Activated CD8-positive, alpha-beta T cell treated with anti-CD3 and anti-CD28 coated beads for 36 hours (primary cell): ENCODE results near the gene TCEA2. TPM values are rescaled to one million over a fixed set of nuclear protein-coding genes. Genes with fewer than 3 reads are reported as not detected.
A peak's percentile ranks its signal among the peaks of the same experiment; 100 is the strongest.

Source experiments
- ATAC-seq: fragments of 200-7000 bp; cut with Tn5 transposase; one replicate; pipeline ENCODE4 v1.10.0; 2021; ENCODE audit warnings: mild to moderate bottlenecking, moderate library complexity
- CTCF ChIA-PET: fragments of 350-600 bp; sonication (Branson Sonifier 250); formaldehyde crosslinking; loops from one replicate; lab custom pipeline; 2021; ENCODE audit warnings: antibody characterized with exemption; lab: Charles Lee
- POLR2A ChIA-PET: fragments of 350-600 bp; sonication (Branson Sonifier 250); formaldehyde crosslinking; loops from one replicate; lab custom pipeline; 2021; ENCODE audit warnings: antibody characterized with exemption; lab: Charles Lee
- DNase-seq: peaks from one replicate; pipeline ENCODE4 v3.0.0-alpha.2; 2020
- H3K27ac Mint-ChIP-seq: one replicate; pipeline ENCODE4 v1.8.0; 2021; ENCODE audit warnings: mild to moderate bottlenecking, mixed read lengths
- H3K27me3 Mint-ChIP-seq: one replicate; pipeline ENCODE4 v1.8.0; 2021; ENCODE audit warnings: mixed read lengths
- H3K36me3 Mint-ChIP-seq: one replicate; pipeline ENCODE4 v1.8.0; 2021; ENCODE audit warnings: low read depth, mixed read lengths
- H3K4me1 Mint-ChIP-seq: one replicate; pipeline ENCODE4 v1.8.0; 2021; ENCODE audit warnings: low read depth, mixed read lengths
- H3K4me3 Mint-ChIP-seq: one replicate; pipeline ENCODE4 v1.8.0; 2021; ENCODE audit warnings: mild to moderate bottlenecking, moderate library complexity, mixed read lengths
- H3K9me3 Mint-ChIP-seq: one replicate; pipeline ENCODE4 v1.8.0; 2021; ENCODE audit warnings: mixed read lengths
- intact Hi-C: fragments of 100-400 bp; cut with micrococcal nuclease; formaldehyde crosslinking; loops from one replicate; pipeline ENCODE4 v1.10.0; 2022
- total RNA-seq, 2 experiments: library from RNA; stranded (reverse); gene quantifications; one replicate each; pipeline ENCODE4 v1.2.3, GENCODE V29; 2021
- TF ChIP-seq, protein P1 (sequence below): fragments of 200-600 bp; IDR thresholded peaks from one replicate; pipeline ENCODE4 v1.8.0; 2022; ENCODE audit warnings: antibody characterized with exemption, mild to moderate bottlenecking

The TCEA2 gene
- total RNA-seq, 2 experiments from 2014 or later, result 30.0 to 33.0 TPM

DNA sequence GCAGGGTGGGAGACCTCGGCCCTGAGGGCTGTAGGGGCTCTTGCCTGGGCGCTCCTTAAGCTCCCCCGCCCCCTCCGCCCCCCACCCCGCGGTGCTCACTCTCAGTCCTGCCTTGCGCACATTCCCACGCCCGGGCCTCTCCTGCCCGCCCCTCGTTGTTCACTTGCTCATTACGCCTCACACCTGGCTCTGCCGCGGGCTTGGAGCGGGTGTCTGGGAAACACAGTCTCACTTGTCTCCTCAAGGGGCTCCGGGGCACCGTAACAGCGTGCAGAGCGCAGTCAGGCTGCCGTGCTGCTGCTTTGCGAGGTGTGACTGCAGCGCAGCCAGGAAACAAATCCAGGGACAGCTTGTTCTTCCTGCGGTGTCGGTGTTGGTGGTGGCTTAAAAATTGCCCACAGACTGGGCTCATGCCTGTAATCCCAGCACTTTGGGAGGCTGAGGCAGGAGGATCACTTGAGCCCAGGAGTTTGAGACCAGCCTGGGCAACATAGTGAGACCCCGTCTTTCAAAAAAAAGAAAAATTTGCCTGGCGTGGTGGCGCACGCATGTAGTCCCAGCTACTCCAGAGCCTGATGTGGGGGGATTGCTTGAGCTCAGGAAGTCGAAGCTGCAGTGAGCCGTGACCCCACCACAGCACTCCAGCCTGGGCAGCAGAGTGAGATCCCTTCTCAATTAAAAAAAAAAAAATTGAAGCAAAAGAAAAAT, 39.8 kb downstream of the TCEA2 start:
- Mint-ChIP-seq H3K27me3 (peaks cover 14% of the 10 kb centered on the region), H3K9me3 (no peaks in the 10 kb centered on the region), H3K4me3 (peak overlapping the region; percentile 46), H3K36me3 (no peaks in the 10 kb centered on the region), H3K27ac (no peak overlapping the region), H3K4me1 (peaks cover 20% of the 10 kb centered on the region)
- TF ChIP-seq, protein P1, sequence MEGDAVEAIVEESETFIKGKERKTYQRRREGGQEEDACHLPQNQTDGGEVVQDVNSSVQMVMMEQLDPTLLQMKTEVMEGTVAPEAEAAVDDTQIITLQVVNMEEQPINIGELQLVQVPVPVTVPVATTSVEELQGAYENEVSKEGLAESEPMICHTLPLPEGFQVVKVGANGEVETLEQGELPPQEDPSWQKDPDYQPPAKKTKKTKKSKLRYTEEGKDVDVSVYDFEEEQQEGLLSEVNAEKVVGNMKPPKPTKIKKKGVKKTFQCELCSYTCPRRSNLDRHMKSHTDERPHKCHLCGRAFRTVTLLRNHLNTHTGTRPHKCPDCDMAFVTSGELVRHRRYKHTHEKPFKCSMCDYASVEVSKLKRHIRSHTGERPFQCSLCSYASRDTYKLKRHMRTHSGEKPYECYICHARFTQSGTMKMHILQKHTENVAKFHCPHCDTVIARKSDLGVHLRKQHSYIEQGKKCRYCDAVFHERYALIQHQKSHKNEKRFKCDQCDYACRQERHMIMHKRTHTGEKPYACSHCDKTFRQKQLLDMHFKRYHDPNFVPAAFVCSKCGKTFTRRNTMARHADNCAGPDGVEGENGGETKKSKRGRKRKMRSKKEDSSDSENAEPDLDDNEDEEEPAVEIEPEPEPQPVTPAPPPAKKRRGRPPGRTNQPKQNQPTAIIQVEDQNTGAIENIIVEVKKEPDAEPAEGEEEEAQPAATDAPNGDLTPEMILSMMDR, result no peak
- no peak for ATAC-seq
- intact Hi-C loops, result no loop called here
- ChIA-PET POLR2A (interaction anchor here (0.7 kb wide), 1 partner anchor 17 kb away, joined by 3 read pairs; no protein-coding TSS in a partner anchor), CTCF (interaction anchor here (0.6 to 5.1 kb wide), 7 partner anchors 9 to 156 kb away, joined by 3 to 30 read pairs (median 4); partner anchors contain the start of genes LKAAEAR1 and OPRL1)
- peak; percentile 16 for DNase-seq

DNA sequence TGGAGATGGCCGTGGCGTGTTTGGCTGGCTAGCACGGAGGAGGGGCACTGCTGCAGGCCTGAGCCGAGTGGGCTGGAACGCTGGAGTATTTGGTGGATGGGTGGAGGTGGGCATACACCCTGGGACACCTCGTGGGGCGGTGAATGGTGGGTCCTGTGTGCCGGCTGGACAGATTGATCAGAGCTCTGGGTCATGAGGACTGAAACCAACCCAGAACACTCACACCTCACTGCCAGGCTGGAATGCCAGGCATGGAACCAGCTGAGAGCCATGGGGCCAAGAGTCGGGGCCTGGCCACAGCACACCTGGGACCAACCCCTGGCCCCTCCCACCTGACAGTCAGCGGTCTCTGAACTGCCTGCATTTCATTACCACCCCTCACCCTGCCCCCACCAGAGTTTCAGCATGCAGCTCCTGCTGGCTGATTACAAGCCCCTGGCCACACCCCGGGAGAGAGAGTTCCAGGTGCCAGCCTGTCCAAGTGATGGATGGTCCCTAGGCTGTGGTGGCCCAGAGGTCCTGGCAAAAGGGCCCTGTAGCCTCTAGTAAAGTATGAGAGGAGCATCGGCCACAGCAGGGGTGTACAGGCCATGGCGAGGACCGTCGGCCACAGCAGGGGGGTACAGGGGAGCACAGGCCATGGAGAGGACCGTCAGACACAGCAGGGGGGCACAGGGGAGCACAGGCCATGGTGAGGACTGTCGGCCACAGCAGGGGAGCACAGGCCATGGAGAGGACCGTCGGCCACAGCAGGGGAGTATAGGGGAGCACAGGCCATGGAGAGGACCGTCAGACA, 41.1 kb downstream of the TCEA2 start:
- POLR2A ChIA-PET, result interaction anchor here (1.0 kb wide), 1 partner anchor 20 kb away, joined by 3 read pairs; no protein-coding TSS in a partner anchor
- ATAC-seq (no peak), DNase-seq (no peak)
- H3K4me3 Mint-ChIP-seq, result no peak overlapping the region
- peaks cover 14% of the 10 kb centered on the region for H3K27me3 Mint-ChIP-seq
- intact Hi-C loops, result no loop called here
- no peaks in the 10 kb centered on the region for H3K36me3 Mint-ChIP-seq
- H3K4me1 Mint-ChIP-seq, result peaks cover 20% of the 10 kb centered on the region
- H3K27ac Mint-ChIP-seq, result no peak overlapping the region
- CTCF ChIA-PET, result no interaction called here
- TF ChIP-seq, protein P1, result no peak
- no peaks in the 10 kb centered on the region for H3K9me3 Mint-ChIP-seq

DNA sequence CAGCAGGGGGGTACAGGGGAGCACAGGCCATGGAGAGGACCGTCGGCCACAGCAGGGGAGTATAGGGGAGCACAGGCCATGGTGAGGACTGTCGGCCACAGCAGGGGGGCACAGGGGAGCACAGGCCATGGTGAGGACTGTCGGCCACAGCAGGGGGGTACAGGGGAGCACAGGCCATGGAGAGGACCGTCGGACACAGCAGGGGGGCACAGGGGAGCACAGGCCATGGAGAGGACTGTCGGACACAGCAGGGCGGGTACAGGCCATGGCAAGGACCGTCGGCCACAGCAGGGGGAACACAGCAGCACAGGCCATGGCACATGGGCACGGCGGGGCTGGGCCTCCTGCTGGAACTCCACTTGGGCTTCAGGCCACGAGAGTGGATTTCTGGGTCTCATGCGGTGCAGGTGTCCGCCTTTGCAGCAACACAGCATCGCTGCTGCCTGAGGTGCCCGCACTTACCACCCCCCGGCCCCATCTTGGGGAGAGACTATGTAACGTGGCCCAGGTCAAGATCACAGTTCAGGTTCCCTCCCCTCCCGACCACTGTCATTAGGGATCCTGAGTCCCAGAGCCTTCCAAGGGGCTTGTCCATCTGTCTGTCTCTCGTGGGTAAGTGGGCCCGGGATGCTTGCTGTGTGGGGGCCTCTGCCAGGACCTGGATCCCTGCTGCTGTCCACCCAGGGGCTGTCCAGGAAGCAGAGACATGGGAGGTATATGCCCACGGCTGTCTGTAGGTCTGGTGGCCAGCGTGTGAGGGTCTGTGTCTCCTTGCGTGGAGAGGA, 41.9 kb downstream of the TCEA2 start:
- Mint-ChIP-seq H3K9me3 (no peaks in the 10 kb centered on the region), H3K4me1 (peaks cover 20% of the 10 kb centered on the region), H3K27me3 (peaks cover 14% of the 10 kb centered on the region), H3K27ac (no peak overlapping the region), H3K4me3 (no peak overlapping the region), H3K36me3 (no peaks in the 10 kb centered on the region)
- POLR2A ChIA-PET, result interaction anchor here (1.0 kb wide), 1 partner anchor 21 kb away, joined by 3 read pairs; no protein-coding TSS in a partner anchor
- intact Hi-C loops, result no loop called here
- CTCF ChIA-PET, result no interaction called here
- ATAC-seq (no peak), DNase-seq (peak; percentile 1)
- TF ChIP-seq, protein P1, result no peak

DNA sequence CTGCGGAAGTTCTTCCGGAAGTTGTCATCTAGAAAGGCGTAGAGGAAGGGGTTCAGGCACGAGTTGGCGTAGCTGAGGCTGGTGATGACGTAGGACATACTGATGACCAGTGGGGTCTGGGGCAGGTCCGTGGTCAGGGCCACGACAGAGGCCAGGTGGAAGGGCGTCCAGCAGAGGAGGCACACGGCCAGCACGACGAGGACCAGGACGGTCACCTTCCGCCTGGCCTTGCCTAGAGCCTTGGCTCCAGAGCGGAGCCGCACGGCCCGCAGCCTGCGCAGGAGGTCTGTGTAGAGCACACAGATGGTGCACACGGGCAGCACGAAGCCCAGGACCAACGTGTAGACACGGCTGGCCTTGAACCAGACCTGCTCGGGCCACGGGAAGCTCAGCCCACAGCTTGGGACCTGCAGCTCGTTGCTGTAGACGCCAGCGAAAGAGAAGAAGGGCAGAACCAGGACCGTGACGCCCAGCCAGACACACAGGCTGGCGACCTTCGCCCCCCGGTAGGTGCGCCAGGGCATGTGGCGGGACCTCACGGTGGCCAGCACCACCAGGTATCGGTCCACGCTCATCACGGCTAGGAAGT, 42.9 kb downstream of the TCEA2 start:
- H3K4me1 Mint-ChIP-seq, result peaks cover 11% of the 10 kb centered on the region
- H3K27ac Mint-ChIP-seq, result no peak overlapping the region
- ATAC-seq (no peak), DNase-seq (no peak)
- ChIA-PET POLR2A (no interaction called here), CTCF (no interaction called here)
- no peak overlapping the region for H3K4me3 Mint-ChIP-seq
- H3K36me3 Mint-ChIP-seq, result no peaks in the 10 kb centered on the region
- TF ChIP-seq, protein P1, result no peak
- peaks cover 14% of the 10 kb centered on the region for H3K27me3 Mint-ChIP-seq
- no peaks in the 10 kb centered on the region for H3K9me3 Mint-ChIP-seq
- intact Hi-C loops, result no loop called here
